Activated CD4-positive, alpha-beta T cell treated with anti-CD3 and anti-CD28 coated beads, Interleukin-2, amount 50 U/mL, for 4 hours (primary cell): ENCODE measurements around the gene SIRT5.

Experiments used
- DNase-seq, 2 experiments: peaks; one replicate each; pipeline ENCODE4 v3.0.0-alpha.2; 2020

Gene SIRT5

DNA sequence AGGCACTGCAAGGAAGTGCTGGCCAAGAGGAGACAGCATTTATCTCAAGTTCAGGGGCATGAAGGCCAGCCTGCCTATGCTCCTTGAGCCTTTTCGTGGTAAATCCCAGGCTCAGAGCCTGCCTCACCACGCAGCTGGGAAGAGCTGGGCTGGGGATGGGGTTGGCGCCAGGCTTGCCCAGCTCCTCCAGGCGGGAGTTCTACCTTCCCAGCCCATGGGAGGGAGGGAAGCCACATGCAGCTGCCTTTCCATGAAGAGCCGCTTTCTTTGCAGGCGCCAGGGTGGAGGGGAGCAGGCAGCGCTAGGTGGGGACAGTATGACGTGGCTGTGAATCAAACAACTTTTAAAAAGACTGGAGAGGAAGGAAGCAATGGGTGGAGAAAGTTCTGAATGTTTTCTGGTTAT, 19.5 kb upstream of the SIRT5 start:
- no peak for DNase-seq

- no peak for DNase-seq
Measured at GRCh38 chr6:13557841-13558240, 16.6 kb upstream of the SIRT5 start.

GRCh38 chr6:13558718-13559117, 15.7 kb upstream of the SIRT5 start:
- DNase-seq = no peak

DNA sequence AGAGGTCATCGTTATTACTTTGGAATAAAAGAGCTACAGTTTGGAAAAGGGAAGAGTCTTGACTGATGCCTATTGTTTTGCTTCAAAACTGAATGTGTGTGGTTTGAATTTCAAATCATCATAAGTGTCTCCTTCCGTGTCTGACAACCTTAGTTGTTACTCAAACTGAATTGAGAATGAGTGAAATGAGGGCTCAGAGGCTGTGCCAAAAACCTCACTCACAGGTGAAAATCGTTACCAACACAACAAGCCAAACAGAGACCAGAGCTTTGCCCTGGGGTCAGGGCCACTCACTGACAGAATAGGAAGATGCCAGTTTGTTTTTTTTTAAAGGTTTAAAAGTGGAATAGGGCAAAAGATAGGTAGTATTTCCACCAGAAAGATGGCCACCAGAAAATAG, 15.2 kb upstream of the SIRT5 start:
- no peak for DNase-seq

DNA sequence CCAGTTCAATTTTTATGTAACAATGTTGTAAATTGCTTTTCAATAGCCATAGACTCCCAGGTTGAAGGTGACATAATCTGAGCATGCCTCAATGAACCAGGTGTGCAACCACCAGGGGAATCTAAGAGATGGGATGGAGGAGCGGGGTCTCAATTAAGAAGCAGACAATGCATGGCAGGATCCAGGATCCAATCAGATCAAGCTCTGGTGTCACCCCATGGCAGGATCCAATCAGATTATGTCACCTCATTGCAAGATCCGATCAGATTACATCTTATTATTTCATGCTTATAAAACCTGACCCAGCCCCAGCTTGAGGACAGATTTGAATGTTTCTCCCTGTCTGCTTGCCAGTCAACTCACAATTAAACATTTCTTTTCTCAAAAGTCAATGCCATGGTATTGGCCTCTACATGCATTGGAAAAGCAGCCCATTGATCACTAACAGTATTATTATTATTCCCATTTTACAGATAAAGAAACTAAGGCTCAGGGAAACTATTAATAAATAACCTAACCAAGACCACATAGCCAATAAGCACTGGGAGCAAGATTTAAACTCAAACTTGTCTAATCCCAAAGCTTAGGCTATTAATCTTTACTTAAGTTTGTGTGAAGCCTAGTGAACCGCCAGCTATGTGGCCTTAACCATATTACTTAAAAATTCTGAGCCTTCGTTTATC, 14.3 kb upstream of the SIRT5 start:
- DNase-seq = no peak

DNA sequence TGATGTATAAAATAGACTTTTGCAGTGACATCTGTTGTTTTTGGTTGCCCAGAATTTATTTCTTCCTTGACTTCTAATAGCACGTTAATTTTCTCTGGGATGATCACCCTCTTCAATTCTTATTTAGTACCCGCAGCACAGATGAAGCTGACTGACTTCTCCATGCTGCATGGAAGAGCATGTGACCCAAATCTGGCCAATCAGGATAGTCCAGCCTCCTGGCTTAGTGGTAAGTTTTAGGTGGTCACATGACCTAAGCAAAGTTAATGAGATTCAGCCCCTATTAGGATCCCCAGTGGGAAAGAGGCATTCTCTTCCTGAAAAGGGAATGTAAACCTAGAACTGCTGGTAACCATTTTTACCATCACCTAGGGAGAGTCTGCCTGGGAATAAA, 13.8 kb upstream of the SIRT5 start:
- DNase-seq = no peak

DNA sequence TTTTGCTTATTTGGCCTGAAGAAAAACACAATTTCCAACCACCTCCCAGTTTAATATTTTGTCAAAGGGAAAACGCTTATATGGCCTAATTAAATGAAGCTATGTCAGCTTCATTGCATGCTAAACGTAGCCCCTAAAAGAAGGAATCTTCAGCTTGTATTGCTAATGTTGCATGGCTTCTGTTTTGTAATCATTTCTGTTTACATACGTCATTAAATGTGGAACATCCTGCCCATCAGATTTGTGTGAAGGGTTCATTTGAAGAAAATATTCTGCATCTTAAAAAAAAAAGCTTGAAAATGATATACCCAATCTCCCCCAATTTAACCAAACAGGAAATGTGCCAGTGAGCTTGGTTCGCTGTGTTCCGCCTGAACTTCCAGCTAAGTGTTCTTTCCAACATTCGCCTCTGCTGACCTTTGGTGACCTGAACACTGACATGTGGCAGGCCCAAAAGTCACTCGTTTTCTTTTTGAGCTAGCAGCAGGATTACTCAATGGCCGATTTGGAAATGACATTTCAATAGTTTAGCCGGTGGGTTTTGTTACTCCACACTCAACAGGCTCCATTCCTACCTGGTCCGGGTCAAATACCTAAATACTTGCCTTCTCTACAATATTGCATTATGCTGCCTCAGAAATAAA, 12.7 kb upstream of the SIRT5 start:
- no peak for DNase-seq

- no peak for DNase-seq
Measured at GRCh38 chr6:13563009-13563408, 11.4 kb upstream of the SIRT5 start.

GRCh38 chr6:13565921-13566320, 8.5 kb upstream of the SIRT5 start:
- no peak for DNase-seq

- DNase-seq = no peak
Measured at GRCh38 chr6:13566500-13566899, 7.9 kb upstream of the SIRT5 start.

GRCh38 chr6:13568970-13569369, 5.4 kb upstream of the SIRT5 start:
- no peak for DNase-seq

- no peak for DNase-seq
Measured at GRCh38 chr6:13572240-13572639, 2.2 kb upstream of the SIRT5 start.

DNA sequence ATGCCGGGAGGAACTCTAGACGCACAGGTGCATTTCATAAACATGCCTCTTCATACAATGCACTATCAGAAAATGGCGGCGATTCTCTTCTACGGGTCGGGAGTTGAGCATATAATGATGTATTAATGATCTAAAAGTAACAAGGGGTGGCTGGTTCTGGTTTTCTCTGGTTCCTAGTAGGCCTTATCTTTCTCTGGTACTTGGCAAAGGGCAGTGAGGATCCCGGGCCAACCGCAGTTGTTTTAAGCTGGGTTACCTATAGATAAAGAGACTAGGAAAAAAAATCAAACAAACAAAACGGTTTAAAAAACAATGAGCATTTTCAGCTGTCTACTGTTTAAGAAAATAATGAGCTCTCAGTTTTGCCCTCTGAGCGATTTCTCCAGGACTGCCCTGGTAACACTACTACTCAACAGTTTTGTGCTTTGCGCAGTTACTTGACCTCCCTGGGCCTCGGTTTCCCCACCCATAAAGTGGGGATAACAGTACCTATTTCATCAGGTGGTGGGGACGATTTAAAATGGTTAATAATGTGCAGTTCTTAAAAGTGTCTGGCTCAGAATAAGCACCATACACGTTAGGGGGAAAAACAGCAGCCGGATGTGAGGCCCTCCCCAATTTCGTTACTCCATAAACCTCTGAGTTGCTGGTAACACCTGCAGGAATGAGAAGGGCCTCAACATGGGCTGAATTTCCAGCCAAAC, 1.3 kb upstream of the SIRT5 start:
- no peak for DNase-seq

DNA sequence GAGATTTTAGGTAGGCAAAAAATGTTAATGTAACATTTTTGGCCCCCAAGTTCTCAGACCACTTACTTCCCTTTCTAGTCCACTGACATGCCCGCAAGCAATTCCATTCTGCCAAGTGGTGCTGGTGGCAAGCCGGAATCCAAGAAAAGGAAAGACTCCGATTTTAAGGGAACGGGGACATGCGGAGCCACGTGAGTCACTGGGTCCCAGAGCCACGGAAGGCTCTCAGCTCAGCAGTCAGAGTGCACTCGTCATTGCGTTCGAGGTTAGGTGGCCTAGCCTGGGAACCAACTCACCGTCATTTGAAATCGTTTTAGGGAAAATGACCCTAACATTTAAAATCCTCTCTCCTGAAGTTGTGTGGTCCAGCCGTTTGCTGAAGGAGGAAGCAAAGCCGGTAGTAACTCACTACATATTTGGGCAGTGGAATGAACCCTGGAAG, 711 bp upstream of the SIRT5 start:
- peak in 1 of 2 experiments; percentile 1 for DNase-seq

GRCh38 chr6:13574149-13574570, 241 bp upstream of the SIRT5 start:
- DNase-seq = peak; percentile 89 to 93

DNA sequence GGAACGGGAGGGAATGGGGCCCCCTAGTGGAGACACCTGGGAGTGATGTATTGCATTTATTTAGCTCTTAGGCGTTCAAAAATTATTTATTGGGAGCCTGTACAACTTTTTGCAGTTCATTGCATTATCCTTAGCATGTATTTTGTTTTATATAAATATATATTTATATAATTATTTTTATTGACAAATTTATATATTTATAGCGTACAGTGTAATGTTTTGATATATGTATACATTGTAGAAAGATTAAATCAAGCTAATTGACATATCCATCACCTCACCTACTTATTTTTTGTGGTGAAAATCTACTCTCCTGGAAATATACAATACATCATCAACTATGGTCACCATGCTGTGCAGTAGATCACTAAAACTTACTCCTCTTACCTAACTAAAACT, 975 bp downstream of the SIRT5 start:
- peak; percentile 71 for DNase-seq

GRCh38 chr6:13576017-13576416, 1.6 kb downstream of the SIRT5 start:
- no peak for DNase-seq

GRCh38 chr6:13577926-13578325, 3.5 kb downstream of the SIRT5 start:
- no peak for DNase-seq

DNA sequence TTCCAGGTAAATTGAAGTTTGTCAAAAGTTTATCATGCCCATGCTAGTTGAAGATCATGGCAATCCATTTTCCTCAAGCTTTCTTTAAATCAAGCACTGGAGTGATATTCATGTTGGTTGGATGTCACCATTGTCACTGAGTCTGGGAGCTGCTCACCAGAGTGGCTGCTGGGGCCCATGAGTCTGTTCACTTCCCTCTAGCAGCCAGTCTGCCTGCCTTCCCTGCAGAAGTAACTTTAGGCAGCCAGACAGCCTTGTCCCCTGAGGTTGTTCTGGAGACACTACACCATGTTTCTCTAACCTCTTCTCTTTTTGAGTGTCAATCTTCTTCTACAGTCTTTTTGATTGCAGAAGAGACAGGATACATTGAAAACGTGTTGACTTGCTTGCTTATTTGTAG, 5.5 kb downstream of the SIRT5 start:
- DNase-seq = no peak

- DNase-seq = no peak
Measured at GRCh38 chr6:13581700-13582229, 7.4 kb downstream of the SIRT5 start.

DNA sequence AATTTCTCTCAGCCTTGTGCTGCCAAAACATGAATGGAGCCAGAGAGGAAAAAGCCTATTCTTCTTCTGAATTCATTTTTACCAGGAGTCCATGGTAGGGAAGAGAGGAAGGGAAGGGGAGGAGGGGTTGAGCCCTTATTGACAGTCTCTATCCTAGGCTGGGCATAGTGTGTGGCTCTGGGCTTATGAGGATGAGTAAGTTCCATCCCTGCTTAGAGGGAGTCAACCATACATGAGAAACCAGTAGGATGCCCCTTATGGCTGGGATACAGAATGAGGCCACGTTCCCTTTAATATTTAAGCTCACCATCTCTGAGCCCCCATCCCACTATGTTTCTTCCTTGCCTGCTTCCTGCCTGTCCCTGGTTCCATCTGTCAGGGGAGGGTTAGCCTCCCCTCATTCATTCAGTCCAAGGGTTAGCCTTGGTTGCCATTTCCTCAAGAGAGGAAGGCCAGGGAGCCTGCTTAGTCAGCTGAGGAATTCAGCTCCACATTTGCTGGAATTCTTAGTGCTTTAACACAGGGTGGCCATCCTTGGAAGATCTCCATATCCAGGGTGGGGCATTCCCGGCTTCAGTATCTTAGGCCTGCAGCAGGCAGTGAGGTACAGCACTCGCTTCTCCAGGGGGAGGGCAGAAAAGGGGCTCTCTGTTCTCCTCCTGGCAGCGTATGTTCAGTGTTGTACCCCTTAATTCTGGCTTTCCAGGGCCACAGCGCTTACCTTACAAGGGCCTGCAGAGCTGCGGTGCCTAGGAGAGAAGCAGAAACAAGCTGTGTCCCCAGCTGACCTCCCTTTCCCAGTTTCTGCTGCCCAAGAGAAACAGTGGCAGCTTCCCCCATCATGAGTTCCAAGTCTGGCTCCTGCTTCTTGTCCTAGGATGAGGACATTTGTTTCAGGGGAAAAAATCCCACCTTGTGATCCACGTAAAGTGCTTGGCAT, 12.5 kb downstream of the SIRT5 start:
- no peak for DNase-seq

GRCh38 chr6:13589801-13590200, 15.4 kb downstream of the SIRT5 start:
- DNase-seq = no peak
